ENCODE results near the gene PPP1R3E.
A peak's percentile ranks its signal among the peaks of the same experiment; 100 is the strongest.
"Not testable (repeated sequence)": the region's sequence is repeated elsewhere in the genome, so short reads cannot be mapped to it uniquely, and the experiment has no call there.

The PPP1R3E gene

GRCh38 chr14:23302290-23303225, at the start of gene PPP1R3E:
Gene PPP1R3E, minus strand, starts transcription at chr14:23302859. Its CDS starts 283 bp downstream, at chr14:23302576.
- DNase-seq, result peak; percentile 99

GRCh38 chr14:23351681-23352505, 49.2 kb upstream of the PPP1R3E start:
- DNase-seq, result no peak

GRCh38 chr14:23349156-23349845, 46.6 kb upstream of the PPP1R3E start:
- no peak for DNase-seq

GRCh38 chr14:23348297-23348655, 45.6 kb upstream of the PPP1R3E start:
- no peak for DNase-seq

DNA sequence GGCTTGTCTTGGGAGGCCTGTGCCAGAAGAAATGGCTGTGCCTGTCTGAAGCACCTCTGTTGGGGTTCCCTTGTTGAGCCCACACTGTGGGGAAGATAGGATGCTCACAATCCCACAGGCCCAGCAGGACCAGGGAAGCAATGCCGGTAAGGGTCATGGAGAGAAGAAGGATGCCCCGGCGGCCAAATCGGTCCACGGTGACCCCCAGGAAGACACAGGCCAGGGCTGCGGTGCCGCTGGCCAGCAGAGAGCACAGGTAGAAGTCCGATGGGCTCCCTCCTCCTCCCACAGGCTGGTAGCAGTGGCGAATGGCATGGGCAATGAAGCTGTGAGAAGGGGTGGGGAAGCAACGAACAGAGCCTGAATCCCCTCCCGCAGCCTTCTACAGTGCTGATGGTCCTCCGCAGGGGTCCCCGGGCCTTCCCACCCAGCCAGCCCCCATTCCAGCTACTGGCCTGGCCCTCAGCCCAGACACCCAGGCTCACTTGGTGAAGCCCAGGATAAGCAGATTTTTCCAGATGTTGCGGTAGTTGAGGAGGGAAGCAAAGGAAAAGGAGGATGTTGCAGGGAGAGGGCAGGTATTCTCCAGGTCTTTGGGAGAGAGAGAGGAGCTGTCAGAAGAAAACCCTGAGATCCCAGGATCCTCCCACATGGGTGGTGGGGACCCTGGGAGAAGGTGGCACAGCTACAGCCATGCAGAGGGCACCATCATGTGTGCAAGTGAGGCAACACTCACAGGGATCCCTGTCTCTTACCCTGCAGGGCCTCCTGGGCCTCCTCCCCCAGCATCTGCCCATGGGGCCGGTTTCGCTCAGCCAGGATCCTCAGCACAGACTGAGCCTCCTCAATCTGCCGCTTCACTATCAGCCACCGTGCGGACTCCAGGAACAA, 45.0 kb upstream of the PPP1R3E start:
- DNase-seq, result no peak

GRCh38 chr14:23346693-23347405, 44.2 kb upstream of the PPP1R3E start:
- no peak for DNase-seq

DNA sequence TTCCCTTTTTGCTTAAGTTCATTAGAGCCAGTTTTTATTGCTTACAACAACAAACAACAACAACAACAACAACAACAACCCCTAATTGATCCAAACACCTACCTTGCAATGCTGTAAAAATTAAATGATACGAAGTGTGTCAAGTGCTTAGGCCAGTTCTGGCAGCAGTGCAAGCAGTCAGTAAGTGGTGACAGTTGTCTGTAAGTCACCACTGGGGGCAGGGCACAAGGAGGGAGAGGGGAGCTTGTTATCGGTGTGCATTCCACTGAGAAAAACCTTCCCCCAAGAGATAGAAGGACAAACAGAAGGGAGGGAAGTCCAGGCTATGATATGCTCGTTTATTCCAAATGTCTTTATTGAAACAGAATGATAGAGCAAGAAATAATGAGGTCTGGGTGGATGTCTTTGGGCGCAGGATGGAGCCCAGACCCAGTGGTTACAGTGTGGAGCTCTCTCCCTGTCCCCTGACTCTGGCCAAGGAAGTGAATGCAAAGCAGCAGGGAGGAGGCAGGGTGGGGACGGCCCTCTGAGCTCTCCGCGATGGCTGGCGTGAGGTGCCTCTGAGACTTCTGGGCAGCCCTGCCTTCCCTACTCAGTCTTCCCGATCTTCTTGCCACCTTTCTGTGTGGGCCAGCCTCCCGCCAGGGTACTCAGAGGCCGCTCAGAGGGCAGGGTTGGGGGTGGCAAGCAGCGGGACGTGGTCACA, 43.5 kb upstream of the PPP1R3E start:
- DNase-seq, result no peak

GRCh38 chr14:23344481-23344880, 41.8 kb upstream of the PPP1R3E start:
- no peak for DNase-seq

- no peak for DNase-seq
Observed at GRCh38 chr14:23339506-23340268, 37.0 kb upstream of the PPP1R3E start.

- no peak for DNase-seq
Observed at GRCh38 chr14:23335623-23336022, 33.0 kb upstream of the PPP1R3E start.

DNA sequence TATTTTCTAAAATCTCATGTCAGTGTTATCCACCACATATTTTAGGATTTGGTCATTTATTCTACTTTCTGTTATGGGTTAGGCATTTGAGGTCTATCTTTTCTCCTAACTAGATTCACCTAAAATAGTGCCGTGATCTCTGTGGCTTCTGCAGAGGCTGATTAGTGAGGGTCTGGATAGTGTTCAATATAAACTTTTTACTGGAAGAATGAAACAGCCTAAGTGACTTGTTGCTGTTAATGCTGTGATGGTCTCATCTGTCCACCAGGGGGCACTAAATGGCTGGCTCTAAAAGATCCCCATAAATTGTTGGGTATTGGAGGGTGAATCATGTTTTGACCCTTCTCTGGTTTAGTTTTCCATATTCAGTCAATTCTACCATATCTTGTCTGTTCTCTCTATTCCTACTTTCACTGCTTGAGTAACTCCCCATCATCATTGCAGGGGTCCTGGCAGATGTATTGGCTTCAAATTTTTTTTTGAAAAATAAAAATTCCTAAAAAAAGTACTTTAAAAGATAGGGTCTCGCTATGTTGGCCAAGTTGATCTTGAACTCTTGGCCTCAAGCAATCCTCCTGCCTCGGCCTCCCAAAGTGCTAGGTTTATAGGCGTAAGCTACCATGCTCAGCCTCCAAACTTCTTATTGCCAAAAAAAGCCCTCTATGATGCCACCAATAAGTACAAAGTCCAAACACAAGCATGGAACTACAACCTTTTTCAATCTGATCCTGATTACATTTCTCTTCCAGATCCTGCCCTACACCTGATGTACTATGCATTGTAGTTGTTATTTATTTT, 25.5 kb upstream of the PPP1R3E start:
- DNase-seq, result peak; percentile 99

DNA sequence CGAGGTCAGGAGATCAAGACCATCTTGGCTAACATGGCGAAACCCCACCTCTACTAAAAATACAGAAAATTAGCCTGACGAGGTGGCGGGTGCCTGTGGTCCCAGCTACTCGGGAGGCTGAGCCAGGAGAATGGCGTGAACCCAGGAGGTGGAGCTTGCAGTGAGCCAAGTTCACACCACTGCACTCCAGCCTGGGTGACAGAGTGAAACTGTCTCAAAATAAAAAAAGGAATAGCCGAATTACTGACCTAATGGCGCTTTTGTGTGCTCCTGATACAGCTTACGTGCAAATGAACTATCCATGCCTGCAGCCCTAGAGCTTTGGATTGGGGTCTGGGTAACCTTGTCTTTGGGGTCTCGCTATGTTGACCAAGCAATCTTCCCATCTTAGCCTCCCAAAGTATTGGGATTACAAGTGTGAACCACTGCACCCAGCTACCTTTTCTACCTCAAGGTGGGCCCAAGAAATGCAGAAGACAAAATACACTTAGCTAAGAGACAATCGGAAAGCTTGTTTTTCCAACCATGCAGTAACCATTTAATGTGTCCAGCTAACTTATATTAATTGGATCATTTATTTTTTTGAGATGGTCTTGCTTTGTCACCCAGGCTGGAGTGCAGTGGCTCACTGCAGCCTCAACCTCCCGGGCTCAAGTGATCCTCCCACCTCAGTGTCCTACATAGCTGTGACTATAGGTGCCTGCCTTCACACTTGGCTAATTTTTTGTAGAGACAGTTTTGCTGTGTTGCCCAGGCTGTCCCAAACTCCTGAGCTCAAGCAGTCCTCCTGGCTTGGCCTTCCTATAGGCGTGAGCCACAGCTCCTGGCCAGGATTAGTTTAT, 24.1 kb upstream of the PPP1R3E start:
- DNase-seq, result no peak

- not testable (repeated sequence) for DNase-seq
Observed at GRCh38 chr14:23325746-23326145, 23.1 kb upstream of the PPP1R3E start.

DNA sequence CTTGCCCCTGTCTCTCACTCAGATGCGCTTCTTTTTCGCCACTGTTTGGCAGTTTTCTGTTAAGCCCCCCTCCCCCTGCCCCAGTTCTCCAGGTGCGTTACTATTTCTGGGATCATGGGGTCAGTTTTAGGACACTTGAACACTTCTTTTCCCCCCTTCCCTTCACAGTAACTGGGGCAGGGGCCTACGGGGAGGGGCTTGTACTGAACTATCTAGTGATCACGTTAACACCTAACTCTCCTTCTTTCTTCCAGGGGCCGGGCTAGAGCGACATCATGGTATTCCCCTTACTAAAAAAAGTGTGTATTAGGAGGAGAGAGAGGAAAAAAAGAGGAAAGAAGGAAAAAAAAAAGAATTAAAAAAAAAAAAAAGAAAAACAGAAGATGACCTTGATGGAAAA, 22.3 kb upstream of the PPP1R3E start:
- DNase-seq, result no peak

DNA sequence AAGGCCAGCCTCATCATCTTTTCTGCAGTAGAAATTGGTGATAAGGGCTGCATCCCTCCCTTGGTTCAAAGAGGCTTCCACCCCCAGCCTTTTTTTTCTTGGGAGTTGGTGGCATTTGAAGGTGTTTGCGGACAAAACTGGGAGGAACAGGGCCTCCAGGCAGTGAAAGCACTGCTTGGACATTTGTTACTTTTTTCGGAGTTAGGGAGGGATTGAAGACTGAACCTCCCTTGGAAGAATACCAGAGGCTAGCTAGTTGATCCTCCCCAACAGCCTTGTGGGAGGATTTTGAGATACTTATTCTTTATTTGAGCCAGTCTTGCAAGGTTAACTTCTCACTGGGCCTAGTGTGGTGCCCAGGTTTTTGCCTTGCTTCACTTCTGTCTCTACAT, 21.8 kb upstream of the PPP1R3E start:
- DNase-seq, result no peak

- DNase-seq, result no peak
Observed at GRCh38 chr14:23323838-23324454, 21.3 kb upstream of the PPP1R3E start.
